Nephron (organoid): ENCODE data around the gene SPC25.

Experiments used
- H3K27ac Mint-ChIP-seq, 3 experiments: 2 replicates each; pipeline ENCODE4 v1.8.0; 2020; ENCODE audit warnings: mixed read lengths in 3 of 3, mild to moderate bottlenecking in 2 of 3, moderate library complexity in 1 of 3
- H3K27me3 Mint-ChIP-seq: 2 replicates; pipeline ENCODE4 v1.8.0; 2021; ENCODE audit warnings: low read depth, mild to moderate bottlenecking, moderate library complexity, mixed read lengths
- H3K36me3 Mint-ChIP-seq: 2 replicates; pipeline ENCODE4 v1.8.0; 2020; ENCODE audit warnings: low read depth, mixed read lengths
- H3K4me1 Mint-ChIP-seq: 2 replicates; pipeline ENCODE4 v1.8.0; 2020; ENCODE audit warnings: mixed read lengths
- H3K4me3 Mint-ChIP-seq, 3 experiments: 2 replicates each; pipeline ENCODE4 v1.8.0; 2020; ENCODE audit warnings: mild to moderate bottlenecking in 3 of 3, mixed read lengths in 3 of 3, moderate library complexity in 2 of 3
- H3K9me3 Mint-ChIP-seq: 2 replicates; pipeline ENCODE4 v1.8.0; 2020; ENCODE audit warnings: mixed read lengths
- TF ChIP-seq, protein P1 (sequence below), 3 experiments: fragments of 200-600 bp; sonication (generic); IDR thresholded peaks; one replicate each; pipeline ENCODE4 v1.5.0; 2021; ENCODE audit warnings: antibody characterized with exemption in 3 of 3; ENCODE audit not compliant: unreplicated experiment in 3 of 3

Gene SPC25

GRCh38 chr2:168821992-168822391, 68.2 kb downstream of the SPC25 start:
- Mint-ChIP-seq H3K27ac (no peak overlapping the region), H3K27me3 (no peaks in the 10 kb centered on the region), H3K9me3 (no peaks in the 10 kb centered on the region), H3K4me1 (peaks cover 5% of the 10 kb centered on the region), H3K36me3 (no peaks in the 10 kb centered on the region), H3K4me3 (no peak overlapping the region)
- TF ChIP-seq, protein P1, sequence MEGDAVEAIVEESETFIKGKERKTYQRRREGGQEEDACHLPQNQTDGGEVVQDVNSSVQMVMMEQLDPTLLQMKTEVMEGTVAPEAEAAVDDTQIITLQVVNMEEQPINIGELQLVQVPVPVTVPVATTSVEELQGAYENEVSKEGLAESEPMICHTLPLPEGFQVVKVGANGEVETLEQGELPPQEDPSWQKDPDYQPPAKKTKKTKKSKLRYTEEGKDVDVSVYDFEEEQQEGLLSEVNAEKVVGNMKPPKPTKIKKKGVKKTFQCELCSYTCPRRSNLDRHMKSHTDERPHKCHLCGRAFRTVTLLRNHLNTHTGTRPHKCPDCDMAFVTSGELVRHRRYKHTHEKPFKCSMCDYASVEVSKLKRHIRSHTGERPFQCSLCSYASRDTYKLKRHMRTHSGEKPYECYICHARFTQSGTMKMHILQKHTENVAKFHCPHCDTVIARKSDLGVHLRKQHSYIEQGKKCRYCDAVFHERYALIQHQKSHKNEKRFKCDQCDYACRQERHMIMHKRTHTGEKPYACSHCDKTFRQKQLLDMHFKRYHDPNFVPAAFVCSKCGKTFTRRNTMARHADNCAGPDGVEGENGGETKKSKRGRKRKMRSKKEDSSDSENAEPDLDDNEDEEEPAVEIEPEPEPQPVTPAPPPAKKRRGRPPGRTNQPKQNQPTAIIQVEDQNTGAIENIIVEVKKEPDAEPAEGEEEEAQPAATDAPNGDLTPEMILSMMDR (IDR thresholded peaks at IDR 0.05; ENCODE audit: unreplicated experiment in 3 of 3), result no peak

GRCh38 chr2:168821577-168821976, 68.7 kb downstream of the SPC25 start:
- Mint-ChIP-seq H3K36me3 (no peaks in the 10 kb centered on the region), H3K27ac (no peak overlapping the region), H3K9me3 (no peaks in the 10 kb centered on the region), H3K4me3 (no peak overlapping the region), H3K4me1 (peaks cover 7% of the 10 kb centered on the region), H3K27me3 (no peaks in the 10 kb centered on the region)
- TF ChIP-seq, protein P1 (IDR thresholded peaks at IDR 0.05; ENCODE audit: unreplicated experiment in 3 of 3), result no peak
